Spleen (tissue), 11 donors: Measurements from ENCODE around the gene PCSK6. TPM values are rescaled to one million over a fixed set of nuclear protein-coding genes. Genes with fewer than 3 reads are reported as not detected.
"Not testable (repeated sequence)": the region's sequence is repeated elsewhere in the genome, so short reads cannot be mapped to it uniquely, and the experiment has no call there.

ENCODE experiments used
- DNase-seq: peaks from one replicate; pipeline ENCODE4 v3.0.0-alpha.2; 2020
- H3K27ac ChIP-seq, 8 donors: fragments of 200-600 bp; sonication (generic) in 7 of 8; 1 replicate in 4 of 8; 2 replicates in 4 of 8; pipeline versions ENCODE4 v1.5.0 to v1.8.0; 2016 to 2021; ENCODE audit warnings: inconsistent platforms in 4 of 8, mild to moderate bottlenecking in 4 of 8, moderate library complexity in 1 of 8
- H3K27me3 ChIP-seq, 7 donors: fragments of 200-600 bp; sonication (generic) in 6 of 7; replicated peaks in 1 of 7; 1 replicate in 4 of 7; 2 replicates in 3 of 7; pipeline versions ENCODE4 v1.5.0 to v1.8.0; 2016 to 2021; ENCODE audit warnings: inconsistent platforms in 3 of 7, mild to moderate bottlenecking in 1 of 7
- H3K36me3 ChIP-seq, 6 donors: fragments of 200-600 bp; sonication (generic) in 5 of 6; 1 replicate in 4 of 6; 2 replicates in 2 of 6; pipeline versions ENCODE4 v1.5.0 to v1.8.0; 2016 to 2021; ENCODE audit warnings: inconsistent platforms in 2 of 6
- H3K4me1 ChIP-seq, 6 donors: fragments of 200-600 bp; sonication (generic) in 5 of 6; 1 replicate in 3 of 6; 2 replicates in 3 of 6; pipeline versions ENCODE4 v1.5.0 to v1.8.0; 2016 to 2021; ENCODE audit warnings: inconsistent platforms in 3 of 6
- H3K4me3 ChIP-seq, 8 donors: fragments of 200-600 bp; sonication (generic) in 7 of 8; 1 replicate in 4 of 8; 2 replicates in 4 of 8; pipeline versions ENCODE4 v1.5.0 to v1.8.0; 2016 to 2021; ENCODE audit warnings: inconsistent platforms in 4 of 8, mild to moderate bottlenecking in 4 of 8, moderate library complexity in 2 of 8
- H3K9me3 ChIP-seq, 8 donors: fragments of 200-600 bp; sonication (generic) in 7 of 8; 1 replicate in 4 of 8; 2 replicates in 4 of 8; pipeline versions ENCODE4 v1.5.0 to v1.8.0; 2016 to 2021; ENCODE audit warnings: inconsistent platforms in 4 of 8
- POLR2A ChIP-seq, 3 donors: fragments of 450-650 bp; IDR thresholded peaks; one replicate each; pipeline ENCODE4 v1.5.1; 2017; ENCODE audit warnings: antibody characterized with exemption in 3 of 3, mild to moderate bottlenecking in 1 of 3
- POLR2AphosphoS5 ChIP-seq, 3 donors: sonication (generic); formaldehyde crosslinking; IDR thresholded peaks; one replicate each; pipeline ENCODE4 v1.5.1; 2017; ENCODE audit warnings: antibody characterized with exemption in 3 of 3
- WGBS, 5 donors: extraction: QIAGEN DNeasy Blood & Tissue Kit in 3 of 5; methylation state at CpG; one replicate each; pipeline versions ENCODE4 v1.1.5 to v1.1.7; 2013 to 2018; 5-methylcytosine and 5-hydroxymethylcytosine counted together
- intact Hi-C: fragments of 100-400 bp; cut with DNase I; formaldehyde crosslinking; loops from one replicate; pipeline ENCODE4 v1.15.0; 2023; ENCODE audit warnings: low total_unique reads
- polyA plus RNA-seq, 3 donors: library from polyadenylated mRNA; stranded (reverse); fragments of 200-250 nt; gene quantifications; one replicate each; pipeline ENCODE4 v1.2.1, GENCODE V29; 2013
- total RNA-seq, 7 donors: library from RNA; depleted of rRNA in 3 of 7; stranded (reverse); fragments of >200 nt in 3 of 7; fragmentation: NEBNext Ultra II Directional in 4 of 7; extraction: Animal tissue kit (Norgen Biotek cat#: 25700) in 4 of 7; gene quantifications; one replicate each; pipeline versions ENCODE4 v1.1.0 to v1.2.1, GENCODE V29; 2016 to 2021
- TF ChIP-seq, protein P1 (sequence below), 11 experiments: fragments of 200-600 bp in 7 of 11; fragments of 450-650 bp in 4 of 11; sonication (generic) in 4 of 11; IDR thresholded peaks in 8 of 11; conservative IDR thresholded peaks in 3 of 11; 1 replicate in 7 of 11; 2 replicates in 4 of 11; pipeline versions ENCODE4 v1.4.0 to v1.8.0; 2016 to 2021; ENCODE audit warnings: antibody characterized with exemption in 11 of 11, inconsistent platforms in 4 of 11, mild to moderate bottlenecking in 1 of 11
- donor health status: healthy with polysubstance abuse.
- donor health status: DM: no; HTN: no; CAD: no; lungs with moderate emphysema.
- donor health status: DM: no; HTN: no; CAD: no.
- donor health status: Bipolar disorder and iron deficiency.
- donor health status: healthy.
- donor health status: DM: no; HTN: no; CAD: no.
- donor health status: DM: yes; HTN: yes; CAD: no.

Gene PCSK6
- total and polyA plus RNA-seq, 10 donors, result 10.0 to 403 (median 252) TPM

DNA sequence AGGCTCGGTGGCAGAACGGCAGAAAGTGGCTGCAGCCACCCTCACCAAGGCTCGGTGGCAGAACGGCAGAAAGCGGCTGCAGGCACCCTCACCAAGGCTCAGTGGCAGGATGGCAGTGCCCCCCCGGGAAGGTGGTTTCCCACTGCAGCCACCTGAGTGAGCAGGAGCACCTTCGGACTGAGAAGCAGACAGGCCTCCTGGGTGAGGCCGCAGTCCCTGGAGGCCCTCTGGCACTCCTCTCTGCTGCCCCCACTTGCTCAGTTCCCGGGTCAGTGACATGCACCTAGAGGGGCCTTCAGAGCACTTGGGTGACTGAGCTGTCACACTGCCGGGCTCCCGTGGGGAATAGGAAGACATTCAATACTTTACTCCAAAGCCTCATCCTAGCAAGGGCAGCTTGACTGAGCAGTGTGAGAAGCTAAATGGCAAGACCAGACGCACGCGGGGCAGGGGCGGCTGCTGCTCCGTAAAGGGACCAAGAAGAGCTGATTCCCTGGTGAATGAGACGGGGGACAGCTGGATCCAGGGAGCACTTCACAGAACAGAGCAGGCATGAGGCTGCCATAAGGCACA lies 62.7 kb downstream of the PCSK6 start:
- Histone ChIP-seq H3K4me1 (peaks cover 0 to 18% (median 6%) of the 10 kb centered on the region in 6 donors), H3K4me3 (no peak overlapping the region), H3K36me3 (peaks cover 0 to 91% (median 2%) of the 10 kb centered on the region in 6 donors), H3K27me3 (no peaks in the 10 kb centered on the region), H3K27ac (peak overlapping the region in 1 of 8 donors; percentile 38), H3K9me3 (peaks cover 0 to 6% (median 0%) of the 10 kb centered on the region in 8 donors)
- no peak for TF ChIP-seq POLR2A (IDR thresholded peaks at IDR 0.05)
- no peak for TF ChIP-seq POLR2AphosphoS5 (IDR thresholded peaks at IDR 0.05)
- TF ChIP-seq, protein P1, sequence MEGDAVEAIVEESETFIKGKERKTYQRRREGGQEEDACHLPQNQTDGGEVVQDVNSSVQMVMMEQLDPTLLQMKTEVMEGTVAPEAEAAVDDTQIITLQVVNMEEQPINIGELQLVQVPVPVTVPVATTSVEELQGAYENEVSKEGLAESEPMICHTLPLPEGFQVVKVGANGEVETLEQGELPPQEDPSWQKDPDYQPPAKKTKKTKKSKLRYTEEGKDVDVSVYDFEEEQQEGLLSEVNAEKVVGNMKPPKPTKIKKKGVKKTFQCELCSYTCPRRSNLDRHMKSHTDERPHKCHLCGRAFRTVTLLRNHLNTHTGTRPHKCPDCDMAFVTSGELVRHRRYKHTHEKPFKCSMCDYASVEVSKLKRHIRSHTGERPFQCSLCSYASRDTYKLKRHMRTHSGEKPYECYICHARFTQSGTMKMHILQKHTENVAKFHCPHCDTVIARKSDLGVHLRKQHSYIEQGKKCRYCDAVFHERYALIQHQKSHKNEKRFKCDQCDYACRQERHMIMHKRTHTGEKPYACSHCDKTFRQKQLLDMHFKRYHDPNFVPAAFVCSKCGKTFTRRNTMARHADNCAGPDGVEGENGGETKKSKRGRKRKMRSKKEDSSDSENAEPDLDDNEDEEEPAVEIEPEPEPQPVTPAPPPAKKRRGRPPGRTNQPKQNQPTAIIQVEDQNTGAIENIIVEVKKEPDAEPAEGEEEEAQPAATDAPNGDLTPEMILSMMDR (IDR thresholded peaks at IDR 0.05 in 8 of 11, conservative IDR thresholded peaks at IDR 0.05 in 3 of 11), result no peak
- 84 to 93% (median 85%) methylated on average over 14 to 17 of the region's 17 CpGs for WGBS, 5 donors
- intact Hi-C loops, result no loop called here
- peak; percentile 72 for DNase-seq

DNA sequence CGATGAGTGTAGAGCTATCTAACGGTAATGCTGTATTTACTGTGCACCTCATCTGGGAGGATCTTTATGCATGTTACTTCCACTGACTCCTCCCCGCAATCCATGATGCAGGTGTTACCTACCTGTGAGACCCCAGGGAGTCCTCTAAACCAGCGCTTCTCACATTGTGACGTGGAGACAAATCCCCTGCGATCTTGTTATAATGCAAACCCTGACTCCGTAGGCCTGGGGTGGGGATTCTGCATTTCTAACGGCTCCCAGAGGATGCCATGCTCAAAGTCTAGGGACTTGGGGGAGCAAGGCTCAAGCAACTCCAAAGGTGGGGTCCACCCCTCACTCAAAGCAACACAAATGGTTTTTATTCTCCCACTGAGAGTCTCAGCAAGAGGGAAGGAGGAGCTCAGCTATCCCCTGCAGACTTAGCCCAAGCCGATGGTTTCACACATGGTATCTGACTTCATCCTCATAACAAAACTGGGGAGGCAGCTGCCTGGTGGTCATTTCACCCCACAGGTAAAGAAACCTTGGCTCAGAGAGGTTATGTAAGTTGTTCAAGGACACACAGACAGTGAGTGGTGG lies 63.6 kb downstream of the PCSK6 start:
- intact Hi-C loops, result no loop called here
- 82 to 89% (median 86%) methylated on average over 9 of the region's 9 CpGs for WGBS, 5 donors
- Histone ChIP-seq H3K4me1 (peaks cover 0 to 18% (median 6%) of the 10 kb centered on the region in 6 donors), H3K36me3 (peaks cover 0 to 89% (median 2%) of the 10 kb centered on the region in 6 donors), H3K27ac (no peak overlapping the region), H3K27me3 (peaks cover 0 to 1% (median 0%) of the 10 kb centered on the region in 7 donors), H3K4me3 (no peak overlapping the region), H3K9me3 (peaks cover 0 to 6% (median 0%) of the 10 kb centered on the region in 8 donors)
- TF ChIP-seq POLR2A (IDR thresholded peaks at IDR 0.05), result no peak
- TF ChIP-seq POLR2AphosphoS5 (IDR thresholded peaks at IDR 0.05), result no peak
- TF ChIP-seq, protein P1 (IDR thresholded peaks at IDR 0.05 in 8 of 11, conservative IDR thresholded peaks at IDR 0.05 in 3 of 11), result no peak
- no peak for DNase-seq

DNA sequence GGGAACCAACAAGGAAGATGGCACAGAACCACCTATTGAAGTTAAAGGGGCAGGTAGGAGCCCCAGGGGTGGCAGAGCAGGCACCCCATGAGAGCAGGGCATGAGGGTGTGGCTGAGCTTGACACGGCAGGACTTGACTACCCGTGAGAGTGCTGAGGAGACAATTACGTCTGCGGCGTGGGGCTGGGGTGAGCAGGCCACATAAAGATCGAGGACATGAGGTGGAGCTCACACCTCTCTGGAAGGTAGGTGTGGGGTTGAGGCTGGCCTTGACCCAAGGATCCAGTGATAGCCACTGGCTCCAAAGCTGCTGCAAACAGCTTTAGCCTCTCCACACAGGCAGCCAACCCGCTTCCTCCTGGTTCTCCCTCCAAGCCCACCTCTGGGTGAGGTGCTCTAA lies 64.5 kb downstream of the PCSK6 start:
- Histone ChIP-seq H3K27ac (peak overlapping the region in 2 of 8 donors; percentile 1 to 16), H3K4me3 (no peak overlapping the region), H3K4me1 (peaks cover 0 to 18% (median 6%) of the 10 kb centered on the region in 6 donors), H3K36me3 (peaks cover 0 to 85% (median 2%) of the 10 kb centered on the region in 6 donors), H3K27me3 (peaks cover 0 to 8% (median 0%) of the 10 kb centered on the region in 7 donors), H3K9me3 (peaks cover 0 to 6% (median 0%) of the 10 kb centered on the region in 8 donors)
- DNase-seq, result peak; percentile 63
- no peak for TF ChIP-seq POLR2A (IDR thresholded peaks at IDR 0.05)
- TF ChIP-seq, protein P1 (IDR thresholded peaks at IDR 0.05 in 8 of 11, conservative IDR thresholded peaks at IDR 0.05 in 3 of 11), result no peak
- peak; percentile 18 to 35 (median 32) for TF ChIP-seq POLR2AphosphoS5 (IDR thresholded peaks at IDR 0.05)
- WGBS, 5 donors, result 81 to 88% (median 88%) methylated on average over 6 to 7 of the region's 7 CpGs
- intact Hi-C loops, result no loop called here

DNA sequence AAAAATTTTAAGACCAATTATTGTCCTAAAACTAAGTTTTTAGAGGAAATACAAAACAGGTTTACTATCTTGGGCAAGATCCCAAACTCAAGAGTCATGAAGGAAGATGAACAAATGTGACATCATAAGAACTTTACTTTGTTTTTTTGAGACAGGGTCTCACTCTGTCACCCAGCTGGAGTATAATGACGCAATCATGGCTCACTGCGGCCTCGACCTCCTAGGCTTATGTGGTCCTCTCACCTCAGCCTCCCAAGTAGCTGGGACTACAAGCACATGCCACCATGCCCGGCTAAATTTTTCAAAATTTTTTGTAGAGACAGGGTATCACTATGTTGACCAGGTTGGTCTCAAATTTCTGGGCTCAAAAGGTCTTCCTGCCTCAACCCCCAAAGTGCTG lies 69.3 kb downstream of the PCSK6 start:
- Histone ChIP-seq H3K4me3 (no peak overlapping the region), H3K4me1 (no peaks in the 10 kb centered on the region), H3K27me3 (peaks cover 0 to 8% (median 0%) of the 10 kb centered on the region in 7 donors), H3K27ac (no peak overlapping the region), H3K9me3 (peaks cover 0 to 15% (median 0%) of the 10 kb centered on the region in 8 donors), H3K36me3 (peaks cover 0 to 49% (median 0%) of the 10 kb centered on the region in 6 donors)
- TF ChIP-seq, protein P1 (IDR thresholded peaks at IDR 0.05 in 8 of 11, conservative IDR thresholded peaks at IDR 0.05 in 3 of 11), result no peak
- no peak for TF ChIP-seq POLR2AphosphoS5 (IDR thresholded peaks at IDR 0.05)
- TF ChIP-seq POLR2A (IDR thresholded peaks at IDR 0.05), result no peak
- no peak for DNase-seq
- intact Hi-C loops, result no loop called here
- 86 to 93% (median 91%) methylated on average over 4 of the region's 4 CpGs for WGBS, 5 donors

DNA sequence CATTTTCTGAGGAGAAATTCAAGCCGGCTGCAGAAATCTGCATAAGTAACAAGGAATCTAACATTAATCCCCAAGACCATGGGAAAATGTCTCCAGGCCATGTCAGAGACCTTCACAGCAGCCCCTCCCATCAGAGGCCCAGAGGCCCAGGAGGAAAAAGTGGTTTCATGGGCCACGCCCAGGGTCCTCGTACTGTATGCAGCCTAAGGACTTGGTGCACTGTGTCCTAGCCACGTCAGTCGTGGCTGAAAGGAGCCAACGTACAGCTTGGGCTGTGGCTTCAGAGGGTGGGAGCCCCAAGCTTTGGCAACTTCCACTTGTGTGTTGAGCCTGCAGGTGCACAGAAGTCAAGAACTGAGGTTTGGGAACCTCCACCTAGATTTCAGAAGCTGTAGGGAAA lies 73.0 kb downstream of the PCSK6 start:
- Histone ChIP-seq H3K4me1 (peaks cover 0 to 11% (median 0%) of the 10 kb centered on the region in 6 donors), H3K36me3 (peaks cover 0 to 27% (median 0%) of the 10 kb centered on the region in 6 donors)
- H3K9me3 ChIP-seq, H3K27ac ChIP-seq, H3K4me3 ChIP-seq, DNase-seq, H3K27me3 ChIP-seq, intact Hi-C loops: not testable (repeated sequence)
- WGBS, 5 donors, result 77 to 85% (median 79%) methylated on average over 3 to 6 of the region's 6 CpGs
